Neutrophil (primary cell): ENCODE results near the gene PPP1R17.

Experiments used
- H3K27ac ChIP-seq: fragments of 200-600 bp; sonication (generic); 2 replicates; pipeline ENCODE4 v1.5.1; 2016; ENCODE audit warnings: mild to moderate bottlenecking, moderate library complexity
- H3K27me3 ChIP-seq: fragments of 200-600 bp; sonication (generic); 2 replicates; pipeline ENCODE4 v1.6.0; 2016; ENCODE audit warnings: mild to moderate bottlenecking
- H3K36me3 ChIP-seq: fragments of 200-600 bp; sonication (generic); 2 replicates; pipeline ENCODE4 v1.5.1; 2017
- H3K4me1 ChIP-seq, 2 experiments: fragments of 200-600 bp in 1 of 2; sonication (generic) in 1 of 2; 1 replicate in 1 of 2; 2 replicates in 1 of 2; pipeline versions ENCODE4 v1.5.1 to v1.6.1; 2013 to 2016; ENCODE audit warnings: low read depth in 1 of 2, low read length in 1 of 2, mild to moderate bottlenecking in 1 of 2, moderate library complexity in 1 of 2; ENCODE audit not compliant: control insufficient read depth in 1 of 2, insufficient read depth in 1 of 2
- H3K4me3 ChIP-seq, 2 experiments: fragments of 200-600 bp in 1 of 2; sonication (generic) in 1 of 2; 1 replicate in 1 of 2; 2 replicates in 1 of 2; pipeline ENCODE4 v1.5.1; 2013 to 2016; ENCODE audit warnings: low read depth in 1 of 2, low read length in 1 of 2, mild to moderate bottlenecking in 1 of 2, moderate library complexity in 1 of 2
- H3K9me3 ChIP-seq: fragments of 200-600 bp; sonication (generic); 2 replicates; pipeline ENCODE4 v1.5.1; 2016
- TF ChIP-seq, protein P1 (sequence below): fragments of 200-600 bp; sonication (generic); IDR thresholded peaks from 2 replicates; pipeline ENCODE4 v1.5.1; 2016; ENCODE audit warnings: antibody characterized with exemption

The PPP1R17 gene

GRCh38 chr7:31664890-31665289 lies 22.1 kb upstream of the PPP1R17 start:
- Histone ChIP-seq H3K36me3 (no peaks in the 10 kb centered on the region), H3K4me1 (peaks cover 4 to 12% of the 10 kb centered on the region in 2 experiments), H3K4me3 (no peak overlapping the region), H3K27ac (no peak overlapping the region), H3K27me3 (peaks cover 10% of the 10 kb centered on the region), H3K9me3 (no peaks in the 10 kb centered on the region)
- TF ChIP-seq, protein P1, sequence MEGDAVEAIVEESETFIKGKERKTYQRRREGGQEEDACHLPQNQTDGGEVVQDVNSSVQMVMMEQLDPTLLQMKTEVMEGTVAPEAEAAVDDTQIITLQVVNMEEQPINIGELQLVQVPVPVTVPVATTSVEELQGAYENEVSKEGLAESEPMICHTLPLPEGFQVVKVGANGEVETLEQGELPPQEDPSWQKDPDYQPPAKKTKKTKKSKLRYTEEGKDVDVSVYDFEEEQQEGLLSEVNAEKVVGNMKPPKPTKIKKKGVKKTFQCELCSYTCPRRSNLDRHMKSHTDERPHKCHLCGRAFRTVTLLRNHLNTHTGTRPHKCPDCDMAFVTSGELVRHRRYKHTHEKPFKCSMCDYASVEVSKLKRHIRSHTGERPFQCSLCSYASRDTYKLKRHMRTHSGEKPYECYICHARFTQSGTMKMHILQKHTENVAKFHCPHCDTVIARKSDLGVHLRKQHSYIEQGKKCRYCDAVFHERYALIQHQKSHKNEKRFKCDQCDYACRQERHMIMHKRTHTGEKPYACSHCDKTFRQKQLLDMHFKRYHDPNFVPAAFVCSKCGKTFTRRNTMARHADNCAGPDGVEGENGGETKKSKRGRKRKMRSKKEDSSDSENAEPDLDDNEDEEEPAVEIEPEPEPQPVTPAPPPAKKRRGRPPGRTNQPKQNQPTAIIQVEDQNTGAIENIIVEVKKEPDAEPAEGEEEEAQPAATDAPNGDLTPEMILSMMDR, result no peak

GRCh38 chr7:31665546-31665945 lies 21.5 kb upstream of the PPP1R17 start:
- Histone ChIP-seq H3K4me3 (no peak overlapping the region), H3K27me3 (peaks cover 10% of the 10 kb centered on the region), H3K9me3 (no peaks in the 10 kb centered on the region), H3K36me3 (no peaks in the 10 kb centered on the region), H3K4me1 (peaks cover 4 to 12% of the 10 kb centered on the region in 2 experiments), H3K27ac (no peak overlapping the region)
- TF ChIP-seq, protein P1, result no peak

- H3K4me1 ChIP-seq, result peaks cover 4 to 9% of the 10 kb centered on the region in 2 experiments
- no peak overlapping the region for H3K27ac ChIP-seq
- H3K9me3 ChIP-seq, result no peaks in the 10 kb centered on the region
- H3K36me3 ChIP-seq, result no peaks in the 10 kb centered on the region
- H3K4me3 ChIP-seq, result no peak overlapping the region
- TF ChIP-seq, protein P1, result no peak
- peaks cover 5% of the 10 kb centered on the region for H3K27me3 ChIP-seq
Measured at GRCh38 chr7:31669461-31669860, 17.6 kb upstream of the PPP1R17 start.

DNA sequence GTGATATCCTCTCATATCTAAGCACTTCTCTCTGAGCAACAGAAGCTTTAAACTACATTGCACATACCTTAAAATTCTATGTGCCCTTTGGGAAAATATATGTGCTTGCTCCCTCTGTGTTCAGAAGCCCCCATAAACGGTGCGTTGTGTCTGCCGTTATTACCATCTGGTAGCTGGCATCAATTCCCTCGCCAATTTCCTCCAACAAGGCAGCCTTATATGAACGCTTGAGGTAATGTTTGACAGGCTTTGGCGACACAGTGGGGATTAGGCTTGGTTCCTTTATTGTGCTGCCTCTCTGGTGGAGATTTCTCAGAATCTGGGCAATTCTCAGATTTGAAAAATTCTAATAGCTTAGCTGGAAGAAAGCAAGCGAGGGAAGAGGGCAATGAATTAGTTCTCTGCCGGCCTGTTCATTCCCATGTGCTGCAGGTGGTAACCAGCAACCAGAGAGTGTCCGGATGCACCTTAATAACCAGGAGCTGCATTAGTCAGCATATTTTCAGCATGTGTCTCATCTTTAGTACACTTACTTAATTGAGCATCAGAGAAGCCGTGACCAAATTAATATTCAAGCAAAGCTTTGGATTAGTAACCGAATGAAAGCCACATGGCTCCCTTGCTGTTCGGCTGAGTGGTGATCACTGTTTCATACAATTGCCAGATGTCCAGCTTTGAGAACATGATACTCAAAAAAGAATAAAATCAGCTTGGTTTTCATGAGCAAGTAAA lies 7.3 kb upstream of the PPP1R17 start:
- Histone ChIP-seq H3K4me3 (no peak overlapping the region), H3K27me3 (peaks cover 7% of the 10 kb centered on the region), H3K9me3 (no peaks in the 10 kb centered on the region), H3K36me3 (no peaks in the 10 kb centered on the region), H3K27ac (no peak overlapping the region), H3K4me1 (no peaks in the 10 kb centered on the region)
- TF ChIP-seq, protein P1, result no peak

GRCh38 chr7:31683445-31684225 lies 3.4 kb upstream of the PPP1R17 start:
- Histone ChIP-seq H3K36me3 (no peaks in the 10 kb centered on the region), H3K27me3 (peaks cover 10% of the 10 kb centered on the region), H3K4me1 (no peaks in the 10 kb centered on the region), H3K9me3 (no peaks in the 10 kb centered on the region), H3K27ac (no peak overlapping the region), H3K4me3 (no peak overlapping the region)
- TF ChIP-seq, protein P1, result no peak
